Measurements from ENCODE around the gene MFNG.

GRCh38 chr22:37455896-37456295 lies 30.3 kb downstream of the MFNG start:
- TF ChIP-seq CTCF (IDR thresholded peaks at IDR 0.05) (no peak), EZH2 (IDR thresholded peaks at IDR 0.05; ENCODE audit: borderline replicate concordance, insufficient read depth, low read depth, low read length, poor library complexity, severe bottlenecking) (no peak)

Measured in B cell (primary cell).